ENCODE measurements around the gene PDE6D.
"Not testable (repeated sequence)": the region's sequence is repeated elsewhere in the genome, so short reads cannot be mapped to it uniquely, and the experiment has no call there.

Gene PDE6D

GRCh38 chr2:231769170-231770136, 11.6 kb downstream of the PDE6D start:
- no peak for DNase-seq

- no peak for DNase-seq
These were observed 15.6 kb downstream of the PDE6D start for GRCh38 chr2:231765496-231765929.

- DNase-seq, result no peak
These were observed 16.3 kb downstream of the PDE6D start for GRCh38 chr2:231764760-231765159.

GRCh38 chr2:231764124-231764523, 17.0 kb downstream of the PDE6D start:
- DNase-seq, result no peak

- no peak for DNase-seq
These were observed 19.3 kb downstream of the PDE6D start for GRCh38 chr2:231761735-231762134.

- no peak for DNase-seq
These were observed 29.0 kb downstream of the PDE6D start for GRCh38 chr2:231752061-231752460.

- no peak for DNase-seq
These were observed 29.9 kb downstream of the PDE6D start for GRCh38 chr2:231751042-231751815.

- not testable (repeated sequence) for DNase-seq
These were observed 32.1 kb downstream of the PDE6D start for GRCh38 chr2:231749016-231749415.

GRCh38 chr2:231748153-231748896, 32.8 kb downstream of the PDE6D start:
- DNase-seq, result not testable (repeated sequence)

- DNase-seq, result no peak
These were observed 35.6 kb downstream of the PDE6D start for GRCh38 chr2:231745303-231746038.

- no peak for DNase-seq
These were observed 37.5 kb downstream of the PDE6D start for GRCh38 chr2:231743376-231744116.

GRCh38 chr2:231737761-231738160, 43.3 kb downstream of the PDE6D start:
- no peak for DNase-seq

- no peak for DNase-seq
These were observed 48.5 kb downstream of the PDE6D start for GRCh38 chr2:231732604-231733003.

GRCh38 chr2:231727621-231728020, 53.5 kb downstream of the PDE6D start:
- no peak for DNase-seq

GRCh38 chr2:231726276-231726675, 54.8 kb downstream of the PDE6D start:
- no peak for DNase-seq

- no peak for DNase-seq
These were observed 55.6 kb downstream of the PDE6D start for GRCh38 chr2:231725476-231725875.

- DNase-seq, result no peak
These were observed 58.3 kb downstream of the PDE6D start for GRCh38 chr2:231722721-231723307.

GRCh38 chr2:231720987-231721966, 59.8 kb downstream of the PDE6D start:
- DNase-seq, result no peak

- no peak for DNase-seq
These were observed 60.6 kb downstream of the PDE6D start for GRCh38 chr2:231720292-231720986.

All from NCI-H1694 treated with DMSO at 0.1 percent for 48 hours (cell line).